Lung microvascular endothelial cell (primary cell): ENCODE data around the gene FLNA. TPM values are rescaled to one million over a fixed set of nuclear protein-coding genes. Genes with fewer than 3 reads are reported as not detected.
"Not testable (repeated sequence)": the region's sequence is repeated elsewhere in the genome, so short reads cannot be mapped to it uniquely, and the experiment has no call there.

Experiments
- DNase-seq, 2 donors: peaks; one replicate each; pipeline versions ENCODE4 v3.0.0 to v3.0.0-alpha.2; 2010; ENCODE audit warnings: low read depth in 2 of 2
- total RNA-seq: library from RNA; depleted of rRNA; stranded (reverse); fragments of >200 nt; gene quantifications from 2 replicates; pipeline ENCODE4 v1.2.1, GENCODE V29; 2014

The FLNA gene
- total RNA-seq, 1 donor from 2014 or later, result 781 TPM

- no peak for DNase-seq
These were observed 67.2 kb downstream of the FLNA start for GRCh38 chrX:154307202-154307601.

DNA sequence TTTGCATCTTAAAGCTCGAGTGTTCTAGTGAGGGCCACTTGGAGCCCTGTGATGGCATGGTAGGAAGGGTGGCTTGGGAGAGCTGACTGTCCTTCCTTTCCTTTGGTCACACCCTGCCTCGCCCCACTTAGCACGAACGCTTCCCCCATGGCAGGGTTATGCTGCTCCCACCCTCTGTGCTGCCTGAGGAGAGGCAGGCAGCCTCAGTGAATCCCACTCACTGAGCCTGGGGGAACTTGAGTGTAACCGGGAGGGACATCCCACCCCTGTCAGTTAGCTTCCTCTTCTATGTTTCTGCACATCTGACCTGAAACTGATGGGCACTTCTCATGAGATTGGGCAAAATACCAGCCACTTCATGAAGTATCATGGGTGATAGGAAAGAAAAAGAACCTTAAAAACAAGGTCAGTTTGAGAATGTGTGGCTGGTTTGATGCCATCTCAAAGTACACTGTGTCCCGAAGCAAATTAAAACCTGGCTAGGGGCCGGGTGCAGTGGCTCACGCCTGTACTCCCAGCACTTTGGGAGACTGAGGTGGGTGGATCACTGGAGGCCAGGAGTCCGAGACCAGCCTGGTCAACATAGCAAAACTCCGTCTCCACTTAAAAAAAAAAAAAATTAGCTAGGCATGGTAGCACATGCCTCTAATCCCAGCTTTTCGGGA, 68.8 kb downstream of the FLNA start:
- DNase-seq, result no peak

DNA sequence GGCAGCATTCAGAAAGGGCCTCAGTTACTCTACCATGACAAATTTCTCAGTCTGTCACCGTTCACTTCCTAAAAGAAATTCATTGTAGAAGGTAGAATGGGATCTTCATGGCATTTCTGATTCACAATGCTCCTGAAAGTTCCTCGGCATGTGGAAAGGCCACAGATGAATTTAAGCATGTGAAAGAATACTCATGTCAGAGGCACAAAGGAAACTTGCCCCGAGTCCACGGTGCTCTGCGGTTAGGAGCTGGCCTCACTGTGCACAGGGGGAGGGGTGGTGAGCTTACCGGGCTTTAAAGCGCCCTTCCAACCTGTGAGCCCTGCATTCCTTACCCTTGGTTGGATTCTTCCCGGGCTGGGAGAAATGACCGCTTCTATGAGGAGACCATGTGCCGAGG, 69.6 kb downstream of the FLNA start:
- no peak for DNase-seq

GRCh38 chrX:154303476-154303875, 71.0 kb downstream of the FLNA start:
- DNase-seq, result no peak

- not testable (repeated sequence) for DNase-seq
These were observed 71.4 kb downstream of the FLNA start for GRCh38 chrX:154302998-154303397.

DNA sequence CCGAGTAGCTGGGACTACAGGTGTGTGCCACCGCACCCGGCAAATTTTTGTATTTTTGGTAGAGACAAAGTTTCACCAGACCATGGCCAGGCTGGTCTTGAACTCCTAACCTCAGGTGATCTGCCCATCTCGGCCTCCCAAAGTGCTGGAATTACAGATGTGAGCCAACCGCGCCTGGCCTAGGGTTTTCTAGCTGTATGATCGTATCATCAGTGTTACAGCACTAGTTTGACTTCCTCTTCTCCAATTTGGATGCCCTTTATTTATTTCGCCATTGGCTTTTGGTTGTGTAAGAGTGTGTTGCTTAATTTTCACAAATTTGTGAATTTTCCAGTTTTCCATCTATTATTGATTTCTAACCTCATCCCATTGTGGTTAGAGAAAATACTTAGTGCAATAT, 73.6 kb downstream of the FLNA start:
- no peak for DNase-seq

Other genes starting within 250 kb of the FLNA start
- 0.22 and 0.60 TPM in 2 replicates for gene OPN1LW, start 230.4 kb downstream of the FLNA start, total RNA-seq
- gene OPN1MW, start 192.0 kb downstream of the FLNA start, total RNA-seq, result 0.79 TPM in 1 of 2 replicates, not detected in the other
- gene OPN1MW2, start 154.9 kb downstream of the FLNA start, total RNA-seq, result not detected in 2 replicates
- gene OPN1MW3, start 117.1 kb downstream of the FLNA start, total RNA-seq, result 0.20 TPM in 1 of 2 replicates, not detected in the other
- not detected in 2 replicates for gene TEX28, start 79.5 kb downstream of the FLNA start, total RNA-seq
- under 0.01 TPM in 1 of 2 replicates, not detected in the other for gene TKTL1, start 78.8 kb downstream of the FLNA start, total RNA-seq
- gene EMD, start 4.7 kb upstream of the FLNA start, total RNA-seq, result 14.5 and 18.1 TPM in 2 replicates
- 2,090 and 2,761 TPM in 2 replicates for gene RPL10, start 23.7 kb upstream of the FLNA start, total RNA-seq
- 79.1 and 86.3 TPM in 2 replicates for gene DNASE1L1, start 34.6 kb upstream of the FLNA start, total RNA-seq
- 8.5 and 11.9 TPM in 2 replicates for gene TAFAZZIN, start 36.9 kb upstream of the FLNA start, total RNA-seq
- gene ATP6AP1, start 54.0 kb upstream of the FLNA start, total RNA-seq, result 53.6 and 64.3 TPM in 2 replicates
- 24.8 and 59.1 TPM in 2 replicates for gene GDI1, start 62.5 kb upstream of the FLNA start, total RNA-seq
- 45.8 and 51.0 TPM in 2 replicates for gene FAM50A, start 69.5 kb upstream of the FLNA start, total RNA-seq
- gene PLXNA3, start 83.6 kb upstream of the FLNA start, total RNA-seq, result 3.7 and 6.3 TPM in 2 replicates
- gene LAGE3, start 104.6 kb upstream of the FLNA start, total RNA-seq, result 12.6 and 19.8 TPM in 2 replicates
- gene UBL4A, start 112.0 kb upstream of the FLNA start, total RNA-seq, result 24.6 and 31.3 TPM in 2 replicates
- gene SLC10A3, start 116.0 kb upstream of the FLNA start, total RNA-seq, result 8.5 and 14.7 TPM in 2 replicates
- 13.3 and 20.8 TPM in 2 replicates for gene FAM3A, start 141.6 kb upstream of the FLNA start, total RNA-seq
- 16.9 and 35.1 TPM in 2 replicates for gene G6PD, start 172.2 kb upstream of the FLNA start, total RNA-seq
- 9.2 and 11.7 TPM in 2 replicates for gene IKBKG, start 173.0 kb upstream of the FLNA start, total RNA-seq
- gene CTAG1A, start 210.5 kb upstream of the FLNA start, total RNA-seq, result not detected in 2 replicates
- gene CTAG1B, start 244.6 kb upstream of the FLNA start, total RNA-seq, result not detected in 2 replicates